ENCODE measurements around the gene KDM5B. TPM values are rescaled to one million over a fixed set of nuclear protein-coding genes. Genes with fewer than 3 reads are reported as not detected.

KDM5B gene
- total and polyA plus RNA-seq, 2 experiments from 2014 or later: 175 to 202 TPM

- H3K79me2 ChIP-seq (replicated peaks; ENCODE audit: insufficient read depth): peaks cover 37% of the 10 kb centered on the region
- Mint-ChIP-seq H3K27ac (peak overlapping the region; percentile 92), H3K36me3 (ENCODE audit: low read depth) (no peaks in the 10 kb centered on the region; the same call in 2 of the 3 replicates), H3K9me3 (no peaks in the 10 kb centered on the region), H3K27me3 (ENCODE audit: insufficient read depth, low read depth, poor library complexity) (peaks cover 15% of the 10 kb centered on the region), H3K4me3 (peak overlapping the region; percentile 78), H3K4me1 (peaks cover 41% of the 10 kb centered on the region)
- peaks cover 18% of the 10 kb centered on the region for H3K27me3 ChIP-seq (ENCODE audit: insufficient read depth)
- peak overlapping the region; percentile 89 for H3K4me2 ChIP-seq
- H3K36me3 ChIP-seq (ENCODE audit: insufficient read depth): no peaks in the 10 kb centered on the region
- peaks cover 37% of the 10 kb centered on the region for H3K4me1 ChIP-seq (ENCODE audit: insufficient read depth)
- H3K9me2 ChIP-seq (ENCODE audit: insufficient read depth): no peaks in the 10 kb centered on the region; the same call in 1 of the 2 replicates
- H4K20me1 ChIP-seq (replicated peaks; ENCODE audit: insufficient read depth): no peaks in the 10 kb centered on the region
- peaks cover 8% of the 10 kb centered on the region; the same call in 1 of the 2 replicates for H3F3A ChIP-seq (replicated peaks; ENCODE audit: low read depth)
- ATAC-seq (no peak), DNase-seq (ENCODE audit: low spot score) (no peak)
- no peak overlapping the region for H2AFZ ChIP-seq
- TF ChIP-seq ZNF331 (CRISPR knock-in tag; IDR thresholded peaks at IDR 0.05; ENCODE audit: low read depth) (no peak), POLR2AphosphoS5 (IDR thresholded peaks at IDR 0.05; ENCODE audit: low read depth) (no peak), ZNF114 (CRISPR knock-in tag; IDR thresholded peaks at IDR 0.05) (no peak), EZH2 (IDR thresholded peaks at IDR 0.05; ENCODE audit: low read depth, unreplicated experiment) (no peak), EZH2phosphoT487 (IDR thresholded peaks at IDR 0.05; ENCODE audit: unreplicated experiment) (no peak), CREB1 (CRISPR knock-in tag; IDR thresholded peaks at IDR 0.05; ENCODE audit: low read depth) (no peak), NANOG (IDR thresholded peaks at IDR 0.05; ENCODE audit: borderline replicate concordance) (no peak), JUNB (IDR thresholded peaks at IDR 0.05; ENCODE audit: unreplicated experiment) (no peak), STAT1 (IDR thresholded peaks at IDR 0.05; ENCODE audit: unreplicated experiment) (no peak), ETS1 (IDR thresholded peaks at IDR 0.05) (no peak), REST (IDR thresholded peaks at IDR 0.05; ENCODE audit: unreplicated experiment) (no peak), CTCF (conservative IDR thresholded peaks at IDR 0.05; ENCODE audit: low read depth in 2 of 2) (no peak)
- TF ChIP-seq, protein P1, sequence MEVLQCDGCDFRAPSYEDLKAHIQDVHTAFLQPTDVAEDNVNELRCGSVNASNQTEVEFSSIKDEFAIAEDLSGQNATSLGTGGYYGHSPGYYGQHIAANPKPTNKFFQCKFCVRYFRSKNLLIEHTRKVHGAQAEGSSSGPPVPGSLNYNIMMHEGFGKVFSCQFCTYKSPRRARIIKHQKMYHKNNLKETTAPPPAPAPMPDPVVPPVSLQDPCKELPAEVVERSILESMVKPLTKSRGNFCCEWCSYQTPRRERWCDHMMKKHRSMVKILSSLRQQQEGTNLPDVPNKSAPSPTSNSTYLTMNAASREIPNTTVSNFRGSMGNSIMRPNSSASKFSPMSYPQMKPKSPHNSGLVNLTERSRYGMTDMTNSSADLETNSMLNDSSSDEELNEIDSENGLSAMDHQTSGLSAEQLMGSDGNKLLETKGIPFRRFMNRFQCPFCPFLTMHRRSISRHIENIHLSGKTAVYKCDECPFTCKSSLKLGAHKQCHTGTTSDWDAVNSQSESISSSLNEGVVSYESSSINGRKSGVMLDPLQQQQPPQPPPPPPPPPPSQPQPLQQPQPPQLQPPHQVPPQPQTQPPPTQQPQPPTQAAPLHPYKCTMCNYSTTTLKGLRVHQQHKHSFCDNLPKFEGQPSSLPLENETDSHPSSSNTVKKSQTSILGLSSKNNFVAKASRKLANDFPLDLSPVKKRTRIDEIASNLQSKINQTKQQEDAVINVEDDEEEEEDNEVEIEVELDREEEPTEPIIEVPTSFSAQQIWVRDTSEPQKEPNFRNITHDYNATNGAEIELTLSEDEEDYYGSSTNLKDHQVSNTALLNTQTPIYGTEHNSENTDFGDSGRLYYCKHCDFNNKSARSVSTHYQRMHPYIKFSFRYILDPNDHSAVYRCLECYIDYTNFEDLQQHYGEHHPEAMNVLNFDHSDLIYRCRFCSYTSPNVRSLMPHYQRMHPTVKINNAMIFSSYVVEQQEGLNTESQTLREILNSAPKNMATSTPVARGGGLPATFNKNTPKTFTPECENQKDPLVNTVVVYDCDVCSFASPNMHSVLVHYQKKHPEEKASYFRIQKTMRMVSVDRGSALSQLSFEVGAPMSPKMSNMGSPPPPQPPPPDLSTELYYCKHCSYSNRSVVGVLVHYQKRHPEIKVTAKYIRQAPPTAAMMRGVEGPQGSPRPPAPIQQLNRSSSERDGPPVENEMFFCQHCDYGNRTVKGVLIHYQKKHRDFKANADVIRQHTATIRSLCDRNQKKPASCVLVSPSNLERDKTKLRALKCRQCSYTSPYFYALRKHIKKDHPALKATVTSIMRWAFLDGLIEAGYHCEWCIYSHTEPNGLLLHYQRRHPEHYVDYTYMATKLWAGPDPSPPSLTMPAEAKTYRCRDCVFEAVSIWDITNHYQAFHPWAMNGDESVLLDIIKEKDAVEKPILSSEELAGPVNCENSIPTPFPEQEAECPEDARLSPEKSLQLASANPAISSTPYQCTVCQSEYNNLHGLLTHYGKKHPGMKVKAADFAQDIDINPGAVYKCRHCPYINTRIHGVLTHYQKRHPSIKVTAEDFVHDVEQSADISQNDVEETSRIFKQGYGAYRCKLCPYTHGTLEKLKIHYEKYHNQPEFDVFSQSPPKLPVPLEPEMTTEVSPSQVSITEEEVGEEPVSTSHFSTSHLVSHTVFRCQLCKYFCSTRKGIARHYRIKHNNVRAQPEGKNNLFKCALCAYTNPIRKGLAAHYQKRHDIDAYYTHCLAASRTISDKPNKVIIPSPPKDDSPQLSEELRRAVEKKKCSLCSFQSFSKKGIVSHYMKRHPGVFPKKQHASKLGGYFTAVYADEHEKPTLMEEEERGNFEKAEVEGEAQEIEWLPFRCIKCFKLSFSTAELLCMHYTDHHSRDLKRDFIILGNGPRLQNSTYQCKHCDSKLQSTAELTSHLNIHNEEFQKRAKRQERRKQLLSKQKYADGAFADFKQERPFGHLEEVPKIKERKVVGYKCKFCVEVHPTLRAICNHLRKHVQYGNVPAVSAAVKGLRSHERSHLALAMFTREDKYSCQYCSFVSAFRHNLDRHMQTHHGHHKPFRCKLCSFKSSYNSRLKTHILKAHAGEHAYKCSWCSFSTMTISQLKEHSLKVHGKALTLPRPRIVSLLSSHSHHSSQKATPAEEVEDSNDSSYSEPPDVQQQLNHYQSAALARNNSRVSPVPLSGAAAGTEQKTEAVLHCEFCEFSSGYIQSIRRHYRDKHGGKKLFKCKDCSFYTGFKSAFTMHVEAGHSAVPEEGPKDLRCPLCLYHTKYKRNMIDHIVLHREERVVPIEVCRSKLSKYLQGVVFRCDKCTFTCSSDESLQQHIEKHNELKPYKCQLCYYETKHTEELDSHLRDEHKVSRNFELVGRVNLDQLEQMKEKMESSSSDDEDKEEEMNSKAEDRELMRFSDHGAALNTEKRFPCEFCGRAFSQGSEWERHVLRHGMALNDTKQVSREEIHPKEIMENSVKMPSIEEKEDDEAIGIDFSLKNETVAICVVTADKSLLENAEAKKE (CRISPR knock-in tag; IDR thresholded peaks at IDR 0.05): no peak
- peak overlapping the region; percentile 66 for H3K4me3 ChIP-seq
- H3K27ac ChIP-seq (ENCODE audit: low read depth): peak overlapping the region; percentile 78
Observed at GRCh38 chr1:202810193-202810614, 2.0 kb upstream of the KDM5B start.
